HG02884 (cell line): ENCODE data around the gene SERPINE1.

ENCODE experiments used
- ATAC-seq: cut with Tn5 transposase; IDR thresholded peaks from one replicate; pipeline ENCODE4 v1.9.1; 2021; ENCODE audit warnings: mild to moderate bottlenecking, moderate library complexity; ENCODE audit not compliant: unreplicated experiment

SERPINE1 gene

GRCh38 chr7:101166909-101167644, 40.2 kb downstream of the SERPINE1 start:
- ATAC-seq, result no peak

GRCh38 chr7:101167645-101168411, 40.9 kb downstream of the SERPINE1 start:
- ATAC-seq, result no peak

- no peak for ATAC-seq
These were observed 41.6 kb downstream of the SERPINE1 start for GRCh38 chr7:101168412-101169049.

- no peak for ATAC-seq
These were observed 42.4 kb downstream of the SERPINE1 start for GRCh38 chr7:101169110-101169837.

- no peak for ATAC-seq
These were observed 43.1 kb downstream of the SERPINE1 start for GRCh38 chr7:101169838-101170551.

- ATAC-seq, result no peak
These were observed 43.9 kb downstream of the SERPINE1 start for GRCh38 chr7:101170617-101171441.

- ATAC-seq, result no peak
These were observed 44.5 kb downstream of the SERPINE1 start for GRCh38 chr7:101171442-101171837.

- no peak for ATAC-seq
These were observed 45.3 kb downstream of the SERPINE1 start for GRCh38 chr7:101172005-101172853.

GRCh38 chr7:101172854-101173751, 46.2 kb downstream of the SERPINE1 start:
- ATAC-seq, result no peak

GRCh38 chr7:101173752-101174244, 46.9 kb downstream of the SERPINE1 start:
- no peak for ATAC-seq

GRCh38 chr7:101174322-101174854, 47.5 kb downstream of the SERPINE1 start:
- no peak for ATAC-seq

GRCh38 chr7:101175664-101176063, 48.8 kb downstream of the SERPINE1 start:
- no peak for ATAC-seq

GRCh38 chr7:101177644-101178043, 50.7 kb downstream of the SERPINE1 start:
- no peak for ATAC-seq

- no peak for ATAC-seq
These were observed 52.2 kb downstream of the SERPINE1 start for GRCh38 chr7:101179117-101179516.

GRCh38 chr7:101179713-101180112, 52.8 kb downstream of the SERPINE1 start:
- ATAC-seq, result no peak

- no peak for ATAC-seq
These were observed 53.3 kb downstream of the SERPINE1 start, which contains the start of gene NAT16 for GRCh38 chr7:101180130-101180755. NAT16 (minus strand) TSS chr7:101180293; CDS start chr7:101174807, 5,486 bp downstream.
